ENCODE data around the gene SYNRG. TPM values are rescaled to one million over a fixed set of nuclear protein-coding genes. Genes with fewer than 3 reads are reported as not detected.

The SYNRG gene
- total and polyA plus RNA-seq, 4 donors = 6.5 to 20.5 (median 15.9) TPM

- no peak for DNase-seq (ENCODE audit: low spot score)
- no peaks in the 10 kb centered on the region for H3K4me1 ChIP-seq (ENCODE audit: control insufficient read depth in 4 of 4, insufficient read depth in 4 of 4, low read length in 3 of 4)
- H3K9ac ChIP-seq (ENCODE audit: low read depth in 1 of 2, low read length in 2 of 2) = no peak overlapping the region
- H3K27ac ChIP-seq (ENCODE audit: low read depth in 1 of 2, low read length in 2 of 2) = no peak overlapping the region
- no peaks in the 10 kb centered on the region for H3K27me3 ChIP-seq (ENCODE audit: control insufficient read depth in 4 of 4, insufficient read depth in 4 of 4, low read length in 3 of 4)
- TF ChIP-seq EGR1 (IDR thresholded peaks at IDR 0.05; ENCODE audit: low read depth in 2 of 2) (no peak), SP1 (IDR thresholded peaks at IDR 0.05) (no peak), TAF1 (conservative IDR thresholded peaks at IDR 0.05) (no peak), REST (IDR thresholded peaks at IDR 0.05) (no peak), RXRA (IDR thresholded peaks at IDR 0.05) (no peak), GABPA (IDR thresholded peaks at IDR 0.05 in 1 of 2, conservative IDR thresholded peaks at IDR 0.05 in 1 of 2) (no peak), FOXA1 (IDR thresholded peaks at IDR 0.05) (no peak), HNF4A (conservative IDR thresholded peaks at IDR 0.05) (no peak), ATF3 (IDR thresholded peaks at IDR 0.05) (no peak), MAX (IDR thresholded peaks at IDR 0.05) (no peak), NR2F2 (IDR thresholded peaks at IDR 0.05) (no peak), RAD21 (IDR thresholded peaks at IDR 0.05) (no peak), HNF4G (IDR thresholded peaks at IDR 0.05) (no peak), FOXA2 (IDR thresholded peaks at IDR 0.05) (no peak), YY1 (IDR thresholded peaks at IDR 0.05) (no peak), JUND (IDR thresholded peaks at IDR 0.05) (no peak)
- no peak overlapping the region for H3K4me3 ChIP-seq (ENCODE audit: low read depth in 1 of 3, low read length in 3 of 3)
- H3K36me3 ChIP-seq (ENCODE audit: control insufficient read depth in 4 of 4, insufficient read depth in 3 of 4, low read depth in 1 of 4, low read length in 3 of 4) = peaks cover 8 to 56% (median 34%) of the 10 kb centered on the region in 4 donors
- no peaks in the 10 kb centered on the region for H3K9me3 ChIP-seq (ENCODE audit: control insufficient read depth in 4 of 4, low read length in 3 of 4)
- WGBS = 96% methylated on average over 3 of the region's 3 CpGs
Observed at GRCh38 chr17:37585066-37585465, 24.2 kb downstream of the SYNRG start.

GRCh38 chr17:37576281-37576680 lies 32.9 kb downstream of the SYNRG start:
- no peak for DNase-seq (ENCODE audit: low spot score)
- Histone ChIP-seq H3K36me3 (ENCODE audit: control insufficient read depth in 4 of 4, insufficient read depth in 3 of 4, low read depth in 1 of 4, low read length in 3 of 4) (peaks cover 7 to 45% (median 29%) of the 10 kb centered on the region in 4 donors), H3K9ac (ENCODE audit: low read depth in 1 of 2, low read length in 2 of 2) (no peak overlapping the region), H3K9me3 (ENCODE audit: control insufficient read depth in 4 of 4, low read length in 3 of 4) (no peaks in the 10 kb centered on the region), H3K27me3 (ENCODE audit: control insufficient read depth in 4 of 4, insufficient read depth in 4 of 4, low read length in 3 of 4) (no peaks in the 10 kb centered on the region), H3K4me1 (ENCODE audit: control insufficient read depth in 4 of 4, insufficient read depth in 4 of 4, low read length in 3 of 4) (no peaks in the 10 kb centered on the region), H3K4me3 (ENCODE audit: low read depth in 1 of 3, low read length in 3 of 3) (no peak overlapping the region), H3K27ac (ENCODE audit: low read depth in 1 of 2, low read length in 2 of 2) (no peak overlapping the region)
- TF ChIP-seq HNF4G (IDR thresholded peaks at IDR 0.05) = no peak
- TF ChIP-seq FOXA1 (IDR thresholded peaks at IDR 0.05) = no peak
- no peak for TF ChIP-seq YY1 (IDR thresholded peaks at IDR 0.05)
- no peak for TF ChIP-seq FOXA2 (IDR thresholded peaks at IDR 0.05)
- no peak for TF ChIP-seq CTCF (IDR thresholded peaks at IDR 0.05; ENCODE audit: low read depth, low read length, missing input control)
- no peak for TF ChIP-seq MAX (IDR thresholded peaks at IDR 0.05)
- TF ChIP-seq RXRA (IDR thresholded peaks at IDR 0.05) = no peak
- no peak for TF ChIP-seq GABPA (IDR thresholded peaks at IDR 0.05 in 1 of 2, conservative IDR thresholded peaks at IDR 0.05 in 1 of 2)
- no peak for TF ChIP-seq REST (IDR thresholded peaks at IDR 0.05)
- no peak for TF ChIP-seq EGR1 (IDR thresholded peaks at IDR 0.05; ENCODE audit: low read depth in 2 of 2)
- 96% methylated on average over 3 of the region's 3 CpGs for WGBS

Measured in liver (tissue), 9 donors.